ENCODE data around the gene CDK11A.
A peak's percentile ranks its signal among the peaks of the same experiment; 100 is the strongest.

CDK11A gene

DNA sequence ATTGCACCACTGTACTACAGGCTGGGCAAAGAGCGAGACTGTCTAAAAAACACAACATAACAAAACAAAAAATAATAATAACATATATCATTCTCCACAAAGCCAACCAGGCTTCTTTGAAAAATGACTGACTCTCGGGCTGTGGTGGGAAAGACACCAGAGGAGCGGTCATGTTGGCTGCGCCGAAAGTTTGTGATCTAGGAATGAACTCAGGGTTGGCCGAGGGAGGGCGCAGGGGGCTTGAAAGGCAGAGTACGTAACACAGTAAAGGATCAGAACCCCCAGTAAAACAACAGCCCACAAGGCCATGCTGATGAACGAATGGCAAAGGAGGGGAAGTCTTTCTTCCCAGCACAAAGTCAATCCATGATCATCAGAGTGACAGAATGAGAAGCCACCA is 36.3 kb downstream of the CDK11A start:
- no peak for DNase-seq (ENCODE audit: low read depth)
- H3K4me3 ChIP-seq (ENCODE audit: low read depth, low read length), result no peak overlapping the region
- TF ChIP-seq, protein P1, sequence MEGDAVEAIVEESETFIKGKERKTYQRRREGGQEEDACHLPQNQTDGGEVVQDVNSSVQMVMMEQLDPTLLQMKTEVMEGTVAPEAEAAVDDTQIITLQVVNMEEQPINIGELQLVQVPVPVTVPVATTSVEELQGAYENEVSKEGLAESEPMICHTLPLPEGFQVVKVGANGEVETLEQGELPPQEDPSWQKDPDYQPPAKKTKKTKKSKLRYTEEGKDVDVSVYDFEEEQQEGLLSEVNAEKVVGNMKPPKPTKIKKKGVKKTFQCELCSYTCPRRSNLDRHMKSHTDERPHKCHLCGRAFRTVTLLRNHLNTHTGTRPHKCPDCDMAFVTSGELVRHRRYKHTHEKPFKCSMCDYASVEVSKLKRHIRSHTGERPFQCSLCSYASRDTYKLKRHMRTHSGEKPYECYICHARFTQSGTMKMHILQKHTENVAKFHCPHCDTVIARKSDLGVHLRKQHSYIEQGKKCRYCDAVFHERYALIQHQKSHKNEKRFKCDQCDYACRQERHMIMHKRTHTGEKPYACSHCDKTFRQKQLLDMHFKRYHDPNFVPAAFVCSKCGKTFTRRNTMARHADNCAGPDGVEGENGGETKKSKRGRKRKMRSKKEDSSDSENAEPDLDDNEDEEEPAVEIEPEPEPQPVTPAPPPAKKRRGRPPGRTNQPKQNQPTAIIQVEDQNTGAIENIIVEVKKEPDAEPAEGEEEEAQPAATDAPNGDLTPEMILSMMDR (IDR thresholded peaks at IDR 0.05; ENCODE audit: control insufficient read depth, extremely low read depth, insufficient read depth), result no peak

DNA sequence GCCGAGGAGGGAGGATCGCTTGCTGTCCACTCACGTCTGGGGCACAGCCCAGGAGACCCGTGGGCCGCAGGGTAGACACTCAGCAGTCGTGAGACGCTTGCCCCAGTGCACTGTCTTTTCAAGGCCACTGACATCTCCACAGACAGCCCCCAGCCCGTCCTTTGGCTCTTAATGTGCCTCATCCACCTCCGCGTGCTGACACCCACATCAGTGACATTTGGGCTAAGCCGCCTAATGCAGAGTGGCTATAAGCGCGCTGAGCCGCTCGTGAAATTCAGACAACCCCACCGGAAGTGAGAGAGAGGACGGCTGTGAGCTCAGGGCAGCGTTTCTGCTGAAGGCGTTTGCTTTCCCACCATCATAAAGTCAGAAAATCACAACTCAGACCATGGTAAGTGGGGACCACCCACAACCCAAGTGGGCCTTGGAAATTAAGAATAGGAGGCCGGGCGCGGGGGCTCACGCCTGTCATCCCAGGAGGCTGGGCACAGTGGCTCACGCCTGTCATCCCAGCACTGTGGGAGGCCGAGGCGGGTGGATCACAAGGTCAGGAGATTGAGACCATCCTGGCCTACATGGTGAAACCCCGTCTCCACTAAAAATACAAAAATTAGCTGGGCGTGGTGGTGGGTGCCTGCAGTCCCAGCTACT is 40.0 kb downstream of the CDK11A start:
- no peak for DNase-seq (ENCODE audit: low read depth)
- TF ChIP-seq, protein P1 (IDR thresholded peaks at IDR 0.05; ENCODE audit: control insufficient read depth, extremely low read depth, insufficient read depth), result no peak
- H3K4me3 ChIP-seq (ENCODE audit: low read depth, low read length), result no peak overlapping the region

DNA sequence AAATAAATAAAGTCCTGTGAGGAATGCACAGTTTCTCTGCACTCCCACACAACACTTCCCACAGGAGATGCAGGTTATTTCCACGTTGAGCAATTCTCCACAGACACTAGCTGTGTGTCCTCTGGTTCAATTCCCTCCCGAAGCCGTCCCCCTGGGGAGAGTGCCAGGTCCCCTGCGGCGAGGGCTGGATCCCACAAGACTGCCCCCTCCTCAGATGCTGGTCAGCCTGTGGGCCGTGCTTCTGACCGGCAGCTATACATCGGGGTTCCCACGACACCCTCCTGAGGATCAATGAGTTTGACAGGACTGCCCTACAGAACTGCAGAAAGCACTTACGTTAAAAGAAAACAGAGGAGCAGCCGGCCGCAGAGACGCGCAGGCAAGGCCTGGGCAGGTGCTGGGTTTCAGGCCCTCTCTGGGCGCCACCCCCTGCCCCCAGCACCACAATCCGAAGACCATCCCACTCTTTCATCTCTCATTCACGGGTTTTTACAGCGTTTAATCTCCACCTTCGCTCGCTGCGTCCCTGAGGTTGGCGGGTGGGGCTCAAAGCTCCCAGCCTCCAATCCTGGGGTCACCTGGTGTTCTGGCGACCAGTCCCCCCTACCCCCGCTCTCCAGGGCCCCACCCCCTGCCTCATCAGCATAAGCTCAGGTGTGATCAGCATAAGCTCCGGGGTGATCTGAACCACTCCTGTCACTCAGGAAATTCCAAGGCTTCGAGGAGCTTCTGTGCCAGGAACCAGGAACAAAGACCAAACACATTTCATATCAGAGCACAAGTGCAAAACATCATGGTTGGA is 40.9 kb downstream of the CDK11A start:
- no peak overlapping the region for H3K4me3 ChIP-seq (ENCODE audit: low read depth, low read length)
- TF ChIP-seq, protein P1 (IDR thresholded peaks at IDR 0.05; ENCODE audit: control insufficient read depth, extremely low read depth, insufficient read depth), result no peak
- DNase-seq (ENCODE audit: low read depth), result no peak

DNA sequence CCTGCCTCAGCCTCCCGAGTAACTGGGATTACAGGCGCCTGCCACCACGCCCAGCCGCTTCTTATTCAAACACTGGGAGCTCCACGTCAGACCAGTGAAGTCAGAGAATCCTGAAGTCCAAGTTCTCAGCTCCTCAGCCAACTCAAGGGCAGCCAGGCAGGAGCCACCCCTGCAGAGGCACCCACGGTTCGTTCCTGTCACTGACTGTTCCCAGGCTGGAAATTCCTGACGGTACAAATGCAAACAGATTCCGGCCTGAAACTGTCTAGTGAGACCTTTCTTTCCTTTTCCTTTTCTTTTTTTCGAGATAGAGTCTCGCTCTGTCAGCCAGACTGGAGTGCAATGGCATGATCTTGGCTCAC is 43.3 kb downstream of the CDK11A start:
- TF ChIP-seq, protein P1 (IDR thresholded peaks at IDR 0.05; ENCODE audit: control insufficient read depth, extremely low read depth, insufficient read depth), result no peak
- H3K4me3 ChIP-seq (ENCODE audit: low read depth, low read length), result no peak overlapping the region
- peak; percentile 10 for DNase-seq (ENCODE audit: low read depth)

DNA sequence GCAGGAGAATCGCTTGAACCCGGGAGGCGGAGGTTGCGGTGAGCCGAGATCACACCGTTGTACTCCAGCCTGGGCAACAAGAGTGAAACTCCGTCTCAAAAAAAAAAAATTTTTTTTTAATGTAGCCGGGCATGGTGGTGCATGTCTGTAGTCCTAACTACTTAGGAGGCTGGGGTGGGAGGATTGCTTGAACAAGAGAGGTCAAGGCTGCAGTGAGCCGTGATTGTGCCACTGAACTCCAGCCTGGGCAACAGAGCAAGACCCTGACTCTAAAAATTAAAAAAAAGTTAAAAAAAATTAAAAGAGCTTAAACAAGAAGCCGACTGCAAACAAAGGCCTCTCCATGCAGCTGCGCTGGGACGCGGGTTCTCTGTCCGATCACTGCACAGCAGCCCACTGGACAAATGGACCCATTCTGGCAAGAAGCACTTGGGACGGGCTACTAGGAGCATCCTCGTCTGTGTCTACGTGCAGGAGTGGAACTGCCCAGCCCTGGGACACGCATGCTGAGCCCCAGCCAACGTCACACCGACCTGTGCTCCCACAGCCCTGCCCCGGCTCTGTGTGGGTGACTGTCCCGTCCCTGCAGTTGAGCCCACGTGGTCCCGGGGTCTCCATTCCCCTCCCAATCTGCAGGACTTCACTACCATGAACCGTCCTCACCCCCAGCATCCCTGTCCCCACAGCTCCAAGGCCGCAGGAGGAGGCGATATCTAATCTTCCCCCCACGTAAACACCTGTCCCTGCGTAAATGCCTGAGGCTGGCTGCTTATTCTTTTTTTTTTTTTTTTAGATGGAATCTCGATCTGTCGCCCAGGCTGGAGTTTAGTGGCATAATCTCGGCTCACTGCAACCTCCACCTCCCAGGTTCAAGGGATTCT is 43.9 kb downstream of the CDK11A start:
- H3K4me3 ChIP-seq (ENCODE audit: low read depth, low read length), result no peak overlapping the region
- DNase-seq (ENCODE audit: low read depth), result no peak
- TF ChIP-seq, protein P1 (IDR thresholded peaks at IDR 0.05; ENCODE audit: control insufficient read depth, extremely low read depth, insufficient read depth), result no peak

DNA sequence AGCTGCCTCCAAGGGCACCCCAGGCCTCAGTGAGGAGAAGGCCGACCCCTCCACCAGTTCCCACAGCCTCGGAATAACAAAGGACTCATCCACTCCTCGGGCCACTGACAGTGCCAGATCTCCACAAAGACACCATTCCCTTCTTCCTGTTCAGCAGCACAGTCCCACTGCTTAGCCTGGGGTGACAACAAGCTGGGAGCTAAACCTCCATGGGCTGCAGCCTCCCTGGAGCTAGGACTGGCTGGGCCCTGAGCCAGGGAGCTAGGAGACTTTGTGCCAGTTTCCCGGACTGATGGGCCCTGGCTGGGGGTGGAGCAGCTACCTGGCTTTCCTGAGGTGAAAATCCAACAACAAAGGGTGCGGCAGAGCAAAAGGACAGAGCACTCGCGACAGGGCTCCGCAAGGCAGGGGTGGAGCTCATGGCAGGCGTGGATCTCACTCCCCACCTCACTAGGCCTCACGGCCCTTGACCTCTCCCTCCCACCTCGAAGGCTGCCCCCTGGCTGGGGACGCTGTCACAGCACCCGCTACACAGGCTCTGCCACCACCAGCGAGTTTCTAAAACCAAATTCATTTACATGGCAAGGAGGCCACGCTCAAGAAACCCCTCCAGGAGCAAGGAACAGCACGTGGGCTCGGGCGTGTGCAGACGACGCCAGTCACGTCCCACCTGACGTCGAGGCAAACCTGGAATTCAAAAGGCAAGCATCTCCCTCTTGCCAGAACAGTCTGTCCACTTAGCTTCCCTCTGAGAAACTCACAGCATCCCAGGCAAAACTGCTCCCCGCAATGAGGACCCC is 45.4 kb downstream of the CDK11A start:
- TF ChIP-seq, protein P1 (IDR thresholded peaks at IDR 0.05; ENCODE audit: control insufficient read depth, extremely low read depth, insufficient read depth), result peak; percentile 65
- H3K4me3 ChIP-seq (ENCODE audit: low read depth, low read length), result no peak overlapping the region
- peak; percentile 35 for DNase-seq (ENCODE audit: low read depth)

Measured in LNCaP clone FGC (cell line).